ENCODE data around the gene ZG16. TPM values are rescaled to one million over a fixed set of nuclear protein-coding genes. Genes with fewer than 3 reads are reported as not detected.

Gene ZG16
- total RNA-seq, 1 experiment from 2014 or later: 0.26 TPM

GRCh38 chr16:29742683-29743275 lies 35.3 kb upstream of the ZG16 start:
- H3K4me2 ChIP-seq: no peak overlapping the region
- no peaks in the 10 kb centered on the region for H3K27me3 ChIP-seq (ENCODE audit: insufficient read depth, low read depth)
- ChIA-PET CTCF (no interaction called here), POLR2A (ENCODE audit: unreplicated experiment) (no interaction called here)
- H3K79me2 ChIP-seq (ENCODE audit: low read depth): no peaks in the 10 kb centered on the region
- H3K9me3 ChIP-seq (ENCODE audit: insufficient read depth, low read depth): no peaks in the 10 kb centered on the region
- TF ChIP-seq EZH2 (IDR thresholded peaks at IDR 0.05; ENCODE audit: low read depth): no peak
- TF ChIP-seq, protein P1, sequence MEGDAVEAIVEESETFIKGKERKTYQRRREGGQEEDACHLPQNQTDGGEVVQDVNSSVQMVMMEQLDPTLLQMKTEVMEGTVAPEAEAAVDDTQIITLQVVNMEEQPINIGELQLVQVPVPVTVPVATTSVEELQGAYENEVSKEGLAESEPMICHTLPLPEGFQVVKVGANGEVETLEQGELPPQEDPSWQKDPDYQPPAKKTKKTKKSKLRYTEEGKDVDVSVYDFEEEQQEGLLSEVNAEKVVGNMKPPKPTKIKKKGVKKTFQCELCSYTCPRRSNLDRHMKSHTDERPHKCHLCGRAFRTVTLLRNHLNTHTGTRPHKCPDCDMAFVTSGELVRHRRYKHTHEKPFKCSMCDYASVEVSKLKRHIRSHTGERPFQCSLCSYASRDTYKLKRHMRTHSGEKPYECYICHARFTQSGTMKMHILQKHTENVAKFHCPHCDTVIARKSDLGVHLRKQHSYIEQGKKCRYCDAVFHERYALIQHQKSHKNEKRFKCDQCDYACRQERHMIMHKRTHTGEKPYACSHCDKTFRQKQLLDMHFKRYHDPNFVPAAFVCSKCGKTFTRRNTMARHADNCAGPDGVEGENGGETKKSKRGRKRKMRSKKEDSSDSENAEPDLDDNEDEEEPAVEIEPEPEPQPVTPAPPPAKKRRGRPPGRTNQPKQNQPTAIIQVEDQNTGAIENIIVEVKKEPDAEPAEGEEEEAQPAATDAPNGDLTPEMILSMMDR (conservative IDR thresholded peaks at IDR 0.05): no peak
- H3K4me3 ChIP-seq: no peak overlapping the region
- intact Hi-C loops (cut with micrococcal nuclease; ENCODE audit: unreplicated experiment): no loop called here
- no peak overlapping the region for H2AFZ ChIP-seq
- no TSS peak for BruUV-seq (replicated peaks)
- no peak for DNase-seq
- no peaks in the 10 kb centered on the region for H3K36me3 ChIP-seq (ENCODE audit: low read depth)
- H3K9me2 ChIP-seq (ENCODE audit: insufficient read depth): no peaks in the 10 kb centered on the region
- H3F3A ChIP-seq (ENCODE audit: insufficient read depth, low read depth): peaks cover 16% of the 10 kb centered on the region; the same call in 1 of the 2 replicates
- no peak overlapping the region for H3K27ac ChIP-seq
- H4K20me1 ChIP-seq (ENCODE audit: insufficient read depth): no peaks in the 10 kb centered on the region
- peaks cover 8% of the 10 kb centered on the region for H3K4me1 ChIP-seq (replicated peaks; ENCODE audit: insufficient read depth)

- no peak for DNase-seq
- Histone ChIP-seq H3K36me3 (ENCODE audit: low read depth) (no peaks in the 10 kb centered on the region), H2AFZ (no peak overlapping the region), H3K79me2 (ENCODE audit: low read depth) (no peaks in the 10 kb centered on the region), H3K9me3 (ENCODE audit: insufficient read depth, low read depth) (no peaks in the 10 kb centered on the region), H3K4me2 (no peak overlapping the region), H3K27ac (no peak overlapping the region), H3F3A (ENCODE audit: insufficient read depth, low read depth) (peaks cover 14% of the 10 kb centered on the region; the same call in 1 of the 2 replicates), H3K9me2 (ENCODE audit: insufficient read depth) (no peaks in the 10 kb centered on the region), H3K27me3 (ENCODE audit: insufficient read depth, low read depth) (no peaks in the 10 kb centered on the region), H3K4me1 (replicated peaks; ENCODE audit: insufficient read depth) (peaks cover 5% of the 10 kb centered on the region), H3K4me3 (no peak overlapping the region), H4K20me1 (ENCODE audit: insufficient read depth) (no peaks in the 10 kb centered on the region)
- intact Hi-C loops (cut with micrococcal nuclease; ENCODE audit: unreplicated experiment): no loop called here
- ChIA-PET CTCF (no interaction called here), POLR2A (ENCODE audit: unreplicated experiment) (no interaction called here)
- no TSS peak for BruUV-seq (replicated peaks)
- TF ChIP-seq, protein P1 (conservative IDR thresholded peaks at IDR 0.05): no peak
- no peak for TF ChIP-seq EZH2 (IDR thresholded peaks at IDR 0.05; ENCODE audit: low read depth)
These were observed 34.6 kb upstream of the ZG16 start for GRCh38 chr16:29743475-29743826.

- peaks cover 8% of the 10 kb centered on the region; the same call in 1 of the 2 replicates for H3F3A ChIP-seq (ENCODE audit: insufficient read depth, low read depth)
- no peak for DNase-seq
- peaks cover under 1% of the 10 kb centered on the region for H3K4me1 ChIP-seq (replicated peaks; ENCODE audit: insufficient read depth)
- H3K9me2 ChIP-seq (ENCODE audit: insufficient read depth): no peaks in the 10 kb centered on the region
- H3K36me3 ChIP-seq (ENCODE audit: low read depth): no peaks in the 10 kb centered on the region
- H3K27me3 ChIP-seq (ENCODE audit: insufficient read depth, low read depth): no peaks in the 10 kb centered on the region
- ChIA-PET CTCF (no interaction called here), POLR2A (ENCODE audit: unreplicated experiment) (no interaction called here)
- no TSS peak for BruUV-seq (replicated peaks)
- intact Hi-C loops (cut with micrococcal nuclease; ENCODE audit: unreplicated experiment): no loop called here
- H4K20me1 ChIP-seq (ENCODE audit: insufficient read depth): no peaks in the 10 kb centered on the region
- H3K27ac ChIP-seq: no peak overlapping the region
- TF ChIP-seq, protein P1 (conservative IDR thresholded peaks at IDR 0.05): no peak
- no peak for TF ChIP-seq EZH2 (IDR thresholded peaks at IDR 0.05; ENCODE audit: low read depth)
- H3K4me2 ChIP-seq: no peak overlapping the region
- no peaks in the 10 kb centered on the region for H3K9me3 ChIP-seq (ENCODE audit: insufficient read depth, low read depth)
- H3K4me3 ChIP-seq: no peak overlapping the region
- H3K79me2 ChIP-seq (ENCODE audit: low read depth): no peaks in the 10 kb centered on the region
- H2AFZ ChIP-seq: no peak overlapping the region
These were observed 34.1 kb upstream of the ZG16 start for GRCh38 chr16:29743827-29744531.
